ENCODE data around the gene ZMYND15. TPM values are rescaled to one million over a fixed set of nuclear protein-coding genes. Genes with fewer than 3 reads are reported as not detected.

The ZMYND15 gene
- total and polyA plus RNA-seq, 2 of the 13 experiments (the other 11 are each of a cell fraction or from before 2014, with no cell fraction given) = 0.24 to 2.7 TPM

GRCh38 chr17:4743898-4744297 lies 4.3 kb downstream of the ZMYND15 start:
- BruUV-seq (replicated peaks) = no TSS peak
- peaks cover 2 to 24% of the 10 kb centered on the region in 2 experiments; a peak in 3 of 5 replicates for H3K27me3 ChIP-seq (ENCODE audit: control insufficient read depth in 1 of 2, insufficient read depth in 2 of 2, low read length in 2 of 2)
- TF ChIP-seq HES4 (CRISPR knock-in tag; IDR thresholded peaks at IDR 0.05; ENCODE audit: borderline replicate concordance) = no peak
- TF ChIP-seq, protein P1, sequence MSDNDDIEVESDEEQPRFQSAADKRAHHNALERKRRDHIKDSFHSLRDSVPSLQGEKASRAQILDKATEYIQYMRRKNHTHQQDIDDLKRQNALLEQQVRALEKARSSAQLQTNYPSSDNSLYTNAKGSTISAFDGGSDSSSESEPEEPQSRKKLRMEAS (IDR thresholded peaks at IDR 0.05) = 0 out of 2 replicates have a peak, but pooled peaks have one; percentile 12
- no peak for TF ChIP-seq HBP1 (CRISPR knock-in tag; IDR thresholded peaks at IDR 0.05; ENCODE audit: low read depth)
- TF ChIP-seq AGO1 (IDR thresholded peaks at IDR 0.05; ENCODE audit: low read depth, low read length, poor library complexity, severe bottlenecking) = no peak
- no peak for TF ChIP-seq RFX5 (IDR thresholded peaks at IDR 0.05; ENCODE audit: low read depth, low read length)
- TF ChIP-seq GLI4 (CRISPR knock-in tag; IDR thresholded peaks at IDR 0.05; ENCODE audit: borderline replicate concordance) = no peak
- no peak for TF ChIP-seq HMGA1 (CRISPR knock-in tag; conservative IDR thresholded peaks at IDR 0.05)
- TF ChIP-seq ZNF790 (CRISPR knock-in tag; IDR thresholded peaks at IDR 0.05; ENCODE audit: borderline replicate concordance) = no peak
- TF ChIP-seq EP300 (IDR thresholded peaks at IDR 0.05; ENCODE audit: low read depth in 2 of 2, low read length in 2 of 2) = no peak
- TF ChIP-seq EP300 (CRISPR knock-in tag; IDR thresholded peaks at IDR 0.05; ENCODE audit: borderline replicate concordance) = no peak
- peak; percentile 63 for TF ChIP-seq CREB1 (IDR thresholded peaks at IDR 0.05)
- no peak for TF ChIP-seq CREB1 (CRISPR knock-in tag; IDR thresholded peaks at IDR 0.05)
- TF ChIP-seq, protein P2, sequence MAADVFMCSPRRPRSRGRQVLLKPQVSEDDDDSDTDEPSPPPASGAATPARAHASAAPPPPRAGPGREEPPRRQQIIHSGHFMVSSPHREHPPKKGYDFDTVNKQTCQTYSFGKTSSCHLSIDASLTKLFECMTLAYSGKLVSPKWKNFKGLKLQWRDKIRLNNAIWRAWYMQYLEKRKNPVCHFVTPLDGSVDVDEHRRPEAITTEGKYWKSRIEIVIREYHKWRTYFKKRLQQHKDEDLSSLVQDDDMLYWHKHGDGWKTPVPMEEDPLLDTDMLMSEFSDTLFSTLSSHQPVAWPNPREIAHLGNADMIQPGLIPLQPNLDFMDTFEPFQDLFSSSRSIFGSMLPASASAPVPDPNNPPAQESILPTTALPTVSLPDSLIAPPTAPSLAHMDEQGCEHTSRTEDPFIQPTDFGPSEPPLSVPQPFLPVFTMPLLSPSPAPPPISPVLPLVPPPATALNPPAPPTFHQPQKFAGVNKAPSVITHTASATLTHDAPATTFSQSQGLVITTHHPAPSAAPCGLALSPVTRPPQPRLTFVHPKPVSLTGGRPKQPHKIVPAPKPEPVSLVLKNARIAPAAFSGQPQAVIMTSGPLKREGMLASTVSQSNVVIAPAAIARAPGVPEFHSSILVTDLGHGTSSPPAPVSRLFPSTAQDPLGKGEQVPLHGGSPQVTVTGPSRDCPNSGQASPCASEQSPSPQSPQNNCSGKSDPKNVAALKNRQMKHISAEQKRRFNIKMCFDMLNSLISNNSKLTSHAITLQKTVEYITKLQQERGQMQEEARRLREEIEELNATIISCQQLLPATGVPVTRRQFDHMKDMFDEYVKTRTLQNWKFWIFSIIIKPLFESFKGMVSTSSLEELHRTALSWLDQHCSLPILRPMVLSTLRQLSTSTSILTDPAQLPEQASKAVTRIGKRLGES (CRISPR knock-in tag; IDR thresholded peaks at IDR 0.05; ENCODE audit: borderline replicate concordance) = no peak
- no peak for TF ChIP-seq ZNF468 (CRISPR knock-in tag; IDR thresholded peaks at IDR 0.05)
- 0 out of 2 replicates have a peak, but pooled peaks have one; percentile 28 for TF ChIP-seq SALL1 (CRISPR knock-in tag; IDR thresholded peaks at IDR 0.05)
- TF ChIP-seq CSRNP1 (CRISPR knock-in tag; IDR thresholded peaks at IDR 0.05) = no peak
- TF ChIP-seq, protein P3, sequence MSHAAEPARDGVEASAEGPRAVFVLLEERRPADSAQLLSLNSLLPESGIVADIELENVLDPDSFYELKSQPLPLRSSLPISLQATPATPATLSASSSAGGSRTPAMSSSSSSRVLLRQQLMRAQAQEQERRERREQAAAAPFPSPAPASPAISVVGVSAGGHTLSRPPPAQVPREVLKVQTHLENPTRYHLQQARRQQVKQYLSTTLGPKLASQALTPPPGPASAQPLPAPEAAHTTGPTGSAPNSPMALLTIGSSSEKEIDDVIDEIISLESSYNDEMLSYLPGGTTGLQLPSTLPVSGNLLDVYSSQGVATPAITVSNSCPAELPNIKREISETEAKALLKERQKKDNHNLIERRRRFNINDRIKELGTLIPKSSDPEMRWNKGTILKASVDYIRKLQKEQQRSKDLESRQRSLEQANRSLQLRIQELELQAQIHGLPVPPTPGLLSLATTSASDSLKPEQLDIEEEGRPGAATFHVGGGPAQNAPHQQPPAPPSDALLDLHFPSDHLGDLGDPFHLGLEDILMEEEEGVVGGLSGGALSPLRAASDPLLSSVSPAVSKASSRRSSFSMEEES (CRISPR knock-in tag; IDR thresholded peaks at IDR 0.05) = no peak
- no peak for TF ChIP-seq ZNF7 (CRISPR knock-in tag; IDR thresholded peaks at IDR 0.05)
- H3K36me3 ChIP-seq (replicated peaks in 1 of 2; ENCODE audit: control insufficient read depth in 1 of 2, insufficient read depth in 2 of 2, low read length in 2 of 2) = no peaks in the 10 kb centered on the region
- in situ Hi-C loops (cut with HindIII; ENCODE audit: extremely low pct_ligation_motif_present, low pct_unique_long_range_greater_than_20kb) (no loop called here), intact Hi-C loops (cut with micrococcal nuclease; ENCODE audit: unreplicated experiment) (no loop called here)
- FAIRE-seq (no peak), ATAC-seq (no peak), DNase-seq (ENCODE audit: low spot score) (no peak)
- no peaks in the 10 kb centered on the region for H3K9me3 ChIP-seq (ENCODE audit: low read length)
- H3K79me2 ChIP-seq (ENCODE audit: insufficient read depth, low read length) = no peaks in the 10 kb centered on the region
- ChIA-PET POLR2A (interaction anchor here (1.2 to 3.8 kb wide), 4 partner anchors 13 to 46 kb away, joined by 3 to 14 read pairs (median 8); partner anchors contain the start of genes GLTPD2 and MED11), CTCF (ENCODE audit: low intra/inter-chr PET ratio, low total read pairs) (no interaction called here)
- H3K4me1 ChIP-seq (ENCODE audit: insufficient read depth, low read length) = peaks cover 71% of the 10 kb centered on the region
- H3K9ac ChIP-seq (ENCODE audit: insufficient read depth, low read depth, low read length) = no peak overlapping the region
- H3K4me2 ChIP-seq (ENCODE audit: low read depth, low read length) = no peak overlapping the region
- 53% methylated on average over 5 of the region's 9 CpGs for WGBS (ENCODE audit: low lambda C conversion rate)
- H3K27ac ChIP-seq (ENCODE audit: extremely low read length, insufficient read depth, low read length) = no peak overlapping the region
- no peak overlapping the region for H3K4me3 ChIP-seq (replicated peaks in 1 of 3; ENCODE audit: insufficient read depth in 1 of 3, low read depth in 2 of 3, low read length in 3 of 3)
- no peaks in the 10 kb centered on the region for H4K20me1 ChIP-seq (ENCODE audit: insufficient read depth, low read length)
- no peak overlapping the region for H2AFZ ChIP-seq (ENCODE audit: low read length)
